Measurements from ENCODE around the gene YBX3. TPM values are rescaled to one million over a fixed set of nuclear protein-coding genes. Genes with fewer than 3 reads are reported as not detected.

YBX3 gene
- polyA plus RNA-seq, 1 donor from 2014 or later = 3.4 TPM

GRCh38 chr12:10732549-10732948, 9.4 kb upstream of the YBX3 start:
- Histone ChIP-seq H3F3A (ENCODE audit: insufficient read depth, low read length, poor library complexity, severe bottlenecking) (no peaks in the 10 kb centered on the region), H4K20me1 (ENCODE audit: insufficient read depth) (no peaks in the 10 kb centered on the region), H3K9ac (ENCODE audit: low read length) (no peak overlapping the region), H2AFZ (ENCODE audit: low read depth, low read length) (no peak overlapping the region), H3K27ac (ENCODE audit: low read length) (no peak overlapping the region), H3K4me2 (ENCODE audit: low read length) (no peak overlapping the region), H3K9me3 (ENCODE audit: low read length) (no peaks in the 10 kb centered on the region), H3K79me2 (replicated peaks; ENCODE audit: insufficient read depth, low read length) (no peaks in the 10 kb centered on the region), H3K36me3 (ENCODE audit: insufficient read depth, low read length) (no peaks in the 10 kb centered on the region), H3K27me3 (ENCODE audit: insufficient read depth, low read depth, low read length) (no peaks in the 10 kb centered on the region), H3K4me3 (ENCODE audit: low read length) (no peak overlapping the region), H3K9me2 (ENCODE audit: insufficient read depth, low read length) (no peaks in the 10 kb centered on the region)
- TF ChIP-seq MXI1 (conservative IDR thresholded peaks at IDR 0.05; ENCODE audit: poor library complexity, severe bottlenecking) (no peak), POLR2AphosphoS5 (IDR thresholded peaks at IDR 0.05) (no peak), EZH2 (IDR thresholded peaks at IDR 0.05; ENCODE audit: borderline replicate concordance, insufficient read depth, low read length, poor library complexity, severe bottlenecking) (no peak), SMC3 (conservative IDR thresholded peaks at IDR 0.05; ENCODE audit: poor library complexity) (no peak), TAF1 (IDR thresholded peaks at IDR 0.05; ENCODE audit: low read depth) (no peak), EP300 (conservative IDR thresholded peaks at IDR 0.05; ENCODE audit: poor library complexity, severe bottlenecking) (no peak), REST (IDR thresholded peaks at IDR 0.05; ENCODE audit: borderline replicate concordance) (no peak), RAD21 (conservative IDR thresholded peaks at IDR 0.05) (no peak), CTCF (IDR thresholded peaks at IDR 0.05; ENCODE audit: poor library complexity, severe bottlenecking) (no peak)

- no peaks in the 10 kb centered on the region for H3K36me3 ChIP-seq (ENCODE audit: insufficient read depth, low read length)
- no peaks in the 10 kb centered on the region for H4K20me1 ChIP-seq (ENCODE audit: insufficient read depth)
- H3K4me2 ChIP-seq (ENCODE audit: low read length) = no peak overlapping the region
- H3F3A ChIP-seq (ENCODE audit: insufficient read depth, low read length, poor library complexity, severe bottlenecking) = no peaks in the 10 kb centered on the region
- H3K9me2 ChIP-seq (ENCODE audit: insufficient read depth, low read length) = no peaks in the 10 kb centered on the region
- H3K9me3 ChIP-seq (ENCODE audit: low read length) = no peaks in the 10 kb centered on the region
- H3K4me3 ChIP-seq (ENCODE audit: low read length) = no peak overlapping the region
- no peak overlapping the region for H3K27ac ChIP-seq (ENCODE audit: low read length)
- H3K79me2 ChIP-seq (replicated peaks; ENCODE audit: insufficient read depth, low read length) = no peaks in the 10 kb centered on the region
- TF ChIP-seq CTCF (IDR thresholded peaks at IDR 0.05; ENCODE audit: poor library complexity, severe bottlenecking) (no peak), POLR2AphosphoS5 (IDR thresholded peaks at IDR 0.05) (no peak), EZH2 (IDR thresholded peaks at IDR 0.05; ENCODE audit: borderline replicate concordance, insufficient read depth, low read length, poor library complexity, severe bottlenecking) (no peak), EP300 (conservative IDR thresholded peaks at IDR 0.05; ENCODE audit: poor library complexity, severe bottlenecking) (no peak), TAF1 (IDR thresholded peaks at IDR 0.05; ENCODE audit: low read depth) (no peak), RAD21 (conservative IDR thresholded peaks at IDR 0.05) (no peak), REST (IDR thresholded peaks at IDR 0.05; ENCODE audit: borderline replicate concordance) (no peak), SMC3 (conservative IDR thresholded peaks at IDR 0.05; ENCODE audit: poor library complexity) (no peak), MXI1 (conservative IDR thresholded peaks at IDR 0.05; ENCODE audit: poor library complexity, severe bottlenecking) (no peak)
- no peaks in the 10 kb centered on the region for H3K27me3 ChIP-seq (ENCODE audit: insufficient read depth, low read depth, low read length)
- H3K9ac ChIP-seq (ENCODE audit: low read length) = no peak overlapping the region
- no peak overlapping the region for H2AFZ ChIP-seq (ENCODE audit: low read depth, low read length)
Measured at GRCh38 chr12:10732066-10732465, 8.9 kb upstream of the YBX3 start.

All from neural cell (in vitro differentiated cells).